Measurements from ENCODE around the gene CDK6.
"Not testable (repeated sequence)": the region's sequence is repeated elsewhere in the genome, so short reads cannot be mapped to it uniquely, and the experiment has no call there.

CDK6 gene

GRCh38 chr7:92769394-92769699, 67.0 kb downstream of the CDK6 start:
- H3K4me3 ChIP-seq (ENCODE audit: low read length), result no peak overlapping the region
- H2AFZ ChIP-seq (ENCODE audit: low read depth, low read length), result no peak overlapping the region

GRCh38 chr7:92768501-92769393, 67.6 kb downstream of the CDK6 start:
- H3K27me3 ChIP-seq (ENCODE audit: insufficient read depth, low read length), result no peaks in the 10 kb centered on the region
- peaks cover 19% of the 10 kb centered on the region for H3K4me1 ChIP-seq (ENCODE audit: insufficient read depth, low read length)
- H3K36me3 ChIP-seq (ENCODE audit: insufficient read depth, low read length), result peaks cover 4% of the 10 kb centered on the region
- H3K4me3 ChIP-seq (ENCODE audit: low read length), result no peak overlapping the region
- H3K9me3 ChIP-seq (ENCODE audit: low read length), result no peaks in the 10 kb centered on the region
- H2AFZ ChIP-seq (ENCODE audit: low read depth, low read length), result no peak overlapping the region

More at GRCh38 chr7:92769394-92769699, 67.0 kb downstream of the CDK6 start:
- Histone ChIP-seq H3K36me3 (ENCODE audit: insufficient read depth, low read length) (peaks cover 4% of the 10 kb centered on the region), H3K27me3 (ENCODE audit: insufficient read depth, low read length) (no peaks in the 10 kb centered on the region), H3K4me1 (ENCODE audit: insufficient read depth, low read length) (peaks cover 19% of the 10 kb centered on the region), H3K9me3 (ENCODE audit: low read length) (no peaks in the 10 kb centered on the region)

DNA sequence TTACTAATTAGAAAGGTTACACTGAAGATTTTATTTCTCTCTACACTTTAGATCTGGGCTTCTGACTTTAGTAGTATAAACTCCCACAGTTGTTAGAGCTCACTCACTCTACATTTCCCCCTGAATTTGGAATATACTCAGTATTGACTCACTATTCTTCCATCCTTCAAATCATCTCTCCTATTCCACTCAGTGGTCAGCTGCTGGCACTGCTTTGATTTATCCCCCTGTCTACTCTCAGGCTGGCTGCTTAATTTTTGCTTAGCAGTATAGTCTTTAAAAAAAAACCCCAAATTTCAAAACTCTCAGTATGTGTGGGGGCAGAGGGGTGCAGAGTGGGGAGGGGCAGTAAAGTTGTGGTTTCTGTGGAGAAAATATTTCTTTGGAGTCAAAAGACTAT, 68.9 kb downstream of the CDK6 start:
- no peak overlapping the region for H2AFZ ChIP-seq (ENCODE audit: low read depth, low read length)
- H3K4me1 ChIP-seq (ENCODE audit: insufficient read depth, low read length), result peaks cover 22% of the 10 kb centered on the region
- H3K36me3 ChIP-seq (ENCODE audit: insufficient read depth, low read length), result no peaks in the 10 kb centered on the region
- no peaks in the 10 kb centered on the region for H3K9me3 ChIP-seq (ENCODE audit: low read length)
- no peaks in the 10 kb centered on the region for H3K27me3 ChIP-seq (ENCODE audit: insufficient read depth, low read length)
- no peak overlapping the region for H3K4me3 ChIP-seq (ENCODE audit: low read length)

DNA sequence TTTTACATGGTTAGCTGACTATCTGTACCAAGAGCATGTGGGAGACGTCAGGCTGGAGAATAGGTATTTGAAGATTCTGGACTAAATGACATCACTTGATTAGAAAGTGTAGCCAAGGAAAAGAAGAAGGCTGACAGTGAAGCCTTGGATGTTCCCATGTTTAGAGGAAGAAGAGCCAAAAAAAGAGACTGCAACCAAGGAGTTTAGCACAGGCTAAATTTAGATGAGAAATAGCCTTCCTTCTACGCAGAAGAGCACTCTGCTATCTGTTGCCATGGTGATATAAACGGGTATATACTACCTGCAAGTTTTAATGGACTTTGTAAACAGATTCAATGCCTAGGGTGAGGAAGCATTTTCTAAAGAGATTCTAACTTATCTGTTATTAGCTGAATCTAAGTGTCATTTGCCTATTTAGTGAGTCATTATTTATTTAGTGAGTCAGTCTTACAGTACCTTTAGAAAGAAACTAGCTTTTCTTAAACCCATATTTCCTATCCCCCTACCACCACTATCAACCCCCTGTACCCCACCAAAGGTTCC, 69.8 kb downstream of the CDK6 start:
- H3K4me3 ChIP-seq (ENCODE audit: low read length), result no peak overlapping the region
- no peaks in the 10 kb centered on the region for H3K27me3 ChIP-seq (ENCODE audit: insufficient read depth, low read length)
- no peaks in the 10 kb centered on the region for H3K9me3 ChIP-seq (ENCODE audit: low read length)
- H3K4me1 ChIP-seq (ENCODE audit: insufficient read depth, low read length), result peaks cover 22% of the 10 kb centered on the region
- no peaks in the 10 kb centered on the region for H3K36me3 ChIP-seq (ENCODE audit: insufficient read depth, low read length)
- H2AFZ ChIP-seq (ENCODE audit: low read depth, low read length), result no peak overlapping the region

- H3K4me1 ChIP-seq (ENCODE audit: insufficient read depth, low read length), result peaks cover 22% of the 10 kb centered on the region
- H3K36me3 ChIP-seq (ENCODE audit: insufficient read depth, low read length), result no peaks in the 10 kb centered on the region
- H3K9me3 ChIP-seq (ENCODE audit: low read length), result no peaks in the 10 kb centered on the region
- no peak overlapping the region for H3K4me3 ChIP-seq (ENCODE audit: low read length)
- H3K27me3 ChIP-seq (ENCODE audit: insufficient read depth, low read length), result no peaks in the 10 kb centered on the region
- no peak overlapping the region for H2AFZ ChIP-seq (ENCODE audit: low read depth, low read length)
Observed at GRCh38 chr7:92765725-92766124, 70.6 kb downstream of the CDK6 start.

DNA sequence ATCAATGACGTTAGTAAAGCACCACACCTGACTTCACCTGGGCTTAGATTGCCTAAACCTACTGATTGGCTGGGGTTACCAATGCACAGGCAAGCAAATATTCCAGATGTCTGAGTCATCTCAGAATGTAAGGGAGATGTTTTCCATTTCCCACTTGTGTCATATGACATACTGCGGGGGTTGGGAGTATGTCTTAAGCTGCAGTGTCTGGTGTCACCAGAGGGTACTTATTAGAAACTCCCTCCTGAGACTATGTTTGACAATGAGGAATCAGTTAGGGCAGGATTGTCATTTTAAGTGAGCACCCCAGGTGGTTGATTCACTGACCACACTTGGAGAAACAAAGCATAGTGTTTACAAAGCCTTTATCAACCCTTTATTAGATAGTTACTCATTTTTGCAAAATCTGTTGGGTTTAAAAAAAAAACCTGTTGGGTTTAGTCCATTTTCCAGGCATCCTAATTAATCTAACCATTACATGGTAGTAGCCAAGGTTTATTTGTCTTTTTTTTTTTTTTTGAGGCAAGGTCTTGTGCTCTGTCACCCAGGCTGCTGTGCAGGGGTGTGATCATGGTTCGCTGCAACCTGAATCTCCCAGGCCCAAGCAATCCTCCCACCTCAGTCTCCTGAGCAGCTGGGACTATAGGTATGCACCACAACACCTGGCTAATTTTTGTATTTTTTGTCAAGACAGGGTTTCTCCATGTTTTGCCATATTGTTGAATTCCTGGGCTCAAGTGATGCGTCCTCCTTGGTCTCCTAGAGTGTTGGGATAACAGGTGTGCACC, 72.5 kb downstream of the CDK6 start:
- H3K36me3 ChIP-seq (ENCODE audit: insufficient read depth, low read length), result no peaks in the 10 kb centered on the region
- no peaks in the 10 kb centered on the region for H3K9me3 ChIP-seq (ENCODE audit: low read length)
- H2AFZ ChIP-seq (ENCODE audit: low read depth, low read length), result no peak overlapping the region
- H3K4me3 ChIP-seq (ENCODE audit: low read length), result no peak overlapping the region
- H3K4me1 ChIP-seq (ENCODE audit: insufficient read depth, low read length), result peaks cover 13% of the 10 kb centered on the region
- no peaks in the 10 kb centered on the region for H3K27me3 ChIP-seq (ENCODE audit: insufficient read depth, low read length)

DNA sequence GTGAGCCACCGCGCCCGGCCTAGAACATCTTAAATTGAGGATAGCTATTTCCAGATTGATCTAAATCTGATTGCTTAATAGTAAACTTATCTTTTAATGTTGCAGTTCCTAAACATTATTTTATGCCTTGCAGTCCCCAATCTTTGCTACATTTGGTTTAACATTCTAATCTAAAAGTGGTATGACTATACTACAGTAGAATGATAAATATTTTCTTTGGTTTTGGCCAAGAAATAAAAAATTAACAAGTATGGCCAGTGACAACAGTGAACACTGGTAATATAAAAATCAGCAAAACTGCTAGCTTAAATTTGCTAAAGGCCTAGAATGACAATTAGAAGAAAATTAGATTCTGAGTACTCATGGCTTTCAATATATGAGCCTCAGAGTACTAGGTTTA, 73.5 kb downstream of the CDK6 start:
- Histone ChIP-seq H2AFZ (ENCODE audit: low read depth, low read length) (no peak overlapping the region), H3K4me1 (ENCODE audit: insufficient read depth, low read length) (peaks cover 3% of the 10 kb centered on the region), H3K4me3 (ENCODE audit: low read length) (no peak overlapping the region), H3K36me3 (ENCODE audit: insufficient read depth, low read length) (no peaks in the 10 kb centered on the region), H3K9me3 (ENCODE audit: low read length) (no peaks in the 10 kb centered on the region), H3K27me3 (ENCODE audit: insufficient read depth, low read length) (no peaks in the 10 kb centered on the region)

GRCh38 chr7:92761391-92762097, 74.8 kb downstream of the CDK6 start:
- H3K36me3 ChIP-seq (ENCODE audit: insufficient read depth, low read length), result no peaks in the 10 kb centered on the region
- H3K9me3 ChIP-seq (ENCODE audit: low read length), result no peaks in the 10 kb centered on the region
- H3K4me1 ChIP-seq (ENCODE audit: insufficient read depth, low read length), result peaks cover 3% of the 10 kb centered on the region
- H3K4me3 ChIP-seq (ENCODE audit: low read length), result no peak overlapping the region
- H3K27me3 ChIP-seq (ENCODE audit: insufficient read depth, low read length), result no peaks in the 10 kb centered on the region
- H2AFZ ChIP-seq (ENCODE audit: low read depth, low read length), result no peak overlapping the region

GRCh38 chr7:92758796-92759431, 77.5 kb downstream of the CDK6 start:
- no peaks in the 10 kb centered on the region for H3K27me3 ChIP-seq (ENCODE audit: insufficient read depth, low read length)
- no peak overlapping the region for H2AFZ ChIP-seq (ENCODE audit: low read depth, low read length)
- H3K4me1 ChIP-seq (ENCODE audit: insufficient read depth, low read length), result peaks cover 3% of the 10 kb centered on the region
- no peaks in the 10 kb centered on the region for H3K9me3 ChIP-seq (ENCODE audit: low read length)
- no peaks in the 10 kb centered on the region for H3K36me3 ChIP-seq (ENCODE audit: insufficient read depth, low read length)
- no peak overlapping the region for H3K4me3 ChIP-seq (ENCODE audit: low read length)

GRCh38 chr7:92757311-92757910, 79.0 kb downstream of the CDK6 start:
- not testable (repeated sequence) for H3K4me1 ChIP-seq (ENCODE audit: insufficient read depth, low read length); H3K9me3 ChIP-seq (ENCODE audit: low read length)

DNA sequence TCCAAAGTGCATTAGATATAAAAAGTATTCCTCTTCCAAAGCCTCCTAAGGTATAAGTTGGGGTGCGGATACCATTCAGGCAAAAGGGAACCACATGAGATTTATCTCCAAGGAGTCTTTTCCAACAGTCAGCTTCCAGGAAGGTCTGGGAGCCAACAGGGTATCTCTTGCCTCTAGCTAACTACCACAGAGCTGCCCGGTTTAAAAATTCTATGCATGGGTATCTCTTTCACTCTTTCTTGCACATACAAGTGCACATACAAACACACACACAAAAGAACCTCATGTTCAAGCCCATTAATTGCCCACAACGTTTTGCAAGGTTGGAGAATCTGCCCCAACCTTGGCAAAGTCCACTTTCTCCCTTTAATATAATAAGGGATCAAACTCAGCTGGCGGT, 80.7 kb downstream of the CDK6 start:
- Histone ChIP-seq H2AFZ (ENCODE audit: low read depth, low read length) (no peak overlapping the region), H3K4me3 (ENCODE audit: low read length) (no peak overlapping the region), H3K27me3 (ENCODE audit: insufficient read depth, low read length) (no peaks in the 10 kb centered on the region), H3K9me3 (ENCODE audit: low read length) (no peaks in the 10 kb centered on the region), H3K4me1 (ENCODE audit: insufficient read depth, low read length) (no peaks in the 10 kb centered on the region), H3K36me3 (ENCODE audit: insufficient read depth, low read length) (no peaks in the 10 kb centered on the region)

More at GRCh38 chr7:92757311-92757910, 79.0 kb downstream of the CDK6 start:
- not testable (repeated sequence) for H3K27me3 ChIP-seq (ENCODE audit: insufficient read depth, low read length); H2AFZ ChIP-seq (ENCODE audit: low read depth, low read length); H3K36me3 ChIP-seq (ENCODE audit: insufficient read depth, low read length); H3K4me3 ChIP-seq (ENCODE audit: low read length)

GRCh38 chr7:92754919-92755581, 81.3 kb downstream of the CDK6 start:
- H3K4me1 ChIP-seq (ENCODE audit: insufficient read depth, low read length), result no peaks in the 10 kb centered on the region
- no peak overlapping the region for H3K4me3 ChIP-seq (ENCODE audit: low read length)
- no peaks in the 10 kb centered on the region for H3K36me3 ChIP-seq (ENCODE audit: insufficient read depth, low read length)
- no peaks in the 10 kb centered on the region for H3K9me3 ChIP-seq (ENCODE audit: low read length)
- H3K27me3 ChIP-seq (ENCODE audit: insufficient read depth, low read length), result no peaks in the 10 kb centered on the region
- no peak overlapping the region for H2AFZ ChIP-seq (ENCODE audit: low read depth, low read length)
